Measurements from ENCODE around the gene MAPKAPK5. TPM values are rescaled to one million over a fixed set of nuclear protein-coding genes. Genes with fewer than 3 reads are reported as not detected.

Gene MAPKAPK5
- total RNA-seq, 2 donors from 2014 or later = 17.1 to 43.2 TPM

DNA sequence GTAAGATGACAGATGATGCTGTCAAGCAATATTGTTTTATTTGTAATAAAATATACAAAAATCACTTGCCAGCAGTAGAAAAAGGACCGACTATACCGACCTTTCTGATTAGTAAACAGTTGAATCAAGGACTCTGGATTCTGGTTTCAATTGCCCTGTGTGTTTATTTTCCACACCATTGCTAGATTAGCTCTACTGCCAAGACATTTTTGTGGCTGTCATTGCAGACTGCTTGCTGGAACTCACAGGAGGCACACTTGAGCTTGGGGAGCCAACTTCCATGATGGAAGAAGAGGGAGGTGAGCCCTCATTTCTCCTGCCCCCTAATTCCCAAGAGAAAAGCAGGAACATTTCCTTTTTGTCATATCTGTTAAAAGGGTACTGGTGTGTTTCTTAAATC, 51.3 kb downstream of the MAPKAPK5 start:
- DNase-seq (no peak), ATAC-seq (no peak)
- WGBS, 2 donors = 39 to 50% methylated on average over 2 of the region's 2 CpGs
- H3K9me3 ChIP-seq = no peaks in the 10 kb centered on the region
- intact Hi-C loops (cut with DNase I) = no loop called here
- peaks cover 12 to 18% of the 10 kb centered on the region in 2 donors for H3K36me3 ChIP-seq (replicated peaks in 1 of 2; ENCODE audit: insufficient read depth in 1 of 2, low read depth in 2 of 2)
- H3K27ac ChIP-seq = no peak overlapping the region
- no peaks in the 10 kb centered on the region for H3K27me3 ChIP-seq
- TF ChIP-seq CTCF (IDR thresholded peaks at IDR 0.05) (no peak), POLR2A (IDR thresholded peaks at IDR 0.05) (no peak)
- no peaks in the 10 kb centered on the region for H3K4me1 ChIP-seq
- H3K4me3 ChIP-seq = no peak overlapping the region

DNA sequence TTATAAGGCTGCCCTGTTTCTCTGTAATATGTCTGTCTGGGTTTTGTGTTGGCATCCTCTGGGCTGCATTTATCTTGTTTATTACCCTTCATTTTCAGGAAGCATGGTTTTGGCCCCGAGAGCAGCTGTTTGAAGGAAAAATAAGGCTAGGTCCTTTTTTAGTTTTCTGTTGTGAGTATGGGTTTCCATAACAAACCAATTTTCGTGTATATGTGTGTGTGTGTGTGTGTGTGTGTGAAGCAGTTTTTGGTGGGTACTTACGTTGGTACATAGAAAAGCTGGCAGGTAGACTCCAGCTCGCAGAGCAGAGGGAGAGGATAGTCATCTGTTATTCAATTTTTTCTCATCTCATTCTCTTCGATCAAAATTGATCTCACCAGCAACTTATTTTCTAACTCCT, 52.5 kb downstream of the MAPKAPK5 start:
- DNase-seq (no peak), ATAC-seq (no peak)
- intact Hi-C loops (cut with DNase I) = no loop called here
- WGBS, 2 donors = 82 to 87% methylated on average over 5 of the region's 5 CpGs
- no peak overlapping the region for H3K4me3 ChIP-seq
- no peaks in the 10 kb centered on the region for H3K9me3 ChIP-seq
- H3K36me3 ChIP-seq (replicated peaks in 1 of 2; ENCODE audit: insufficient read depth in 1 of 2, low read depth in 2 of 2) = peaks cover 12 to 15% of the 10 kb centered on the region in 2 donors
- no peaks in the 10 kb centered on the region for H3K27me3 ChIP-seq
- no peak overlapping the region for H3K27ac ChIP-seq
- TF ChIP-seq POLR2A (IDR thresholded peaks at IDR 0.05) (no peak), CTCF (IDR thresholded peaks at IDR 0.05) (no peak)
- no peaks in the 10 kb centered on the region for H3K4me1 ChIP-seq

GRCh38 chr12:111901182-111901581, 59.2 kb downstream of the MAPKAPK5 start:
- Histone ChIP-seq H3K4me3 (no peak overlapping the region), H3K27me3 (no peaks in the 10 kb centered on the region), H3K27ac (no peak overlapping the region), H3K36me3 (replicated peaks in 1 of 2; ENCODE audit: insufficient read depth in 1 of 2, low read depth in 2 of 2) (no peaks in the 10 kb centered on the region), H3K4me1 (no peaks in the 10 kb centered on the region), H3K9me3 (no peaks in the 10 kb centered on the region)
- TF ChIP-seq POLR2A (IDR thresholded peaks at IDR 0.05) (no peak), CTCF (IDR thresholded peaks at IDR 0.05) (no peak)
- DNase-seq = no peak
- no peak for ATAC-seq
- intact Hi-C loops (cut with DNase I) = no loop called here
- 81 to 83% methylated on average over 4 of the region's 4 CpGs for WGBS, 2 donors

DNA sequence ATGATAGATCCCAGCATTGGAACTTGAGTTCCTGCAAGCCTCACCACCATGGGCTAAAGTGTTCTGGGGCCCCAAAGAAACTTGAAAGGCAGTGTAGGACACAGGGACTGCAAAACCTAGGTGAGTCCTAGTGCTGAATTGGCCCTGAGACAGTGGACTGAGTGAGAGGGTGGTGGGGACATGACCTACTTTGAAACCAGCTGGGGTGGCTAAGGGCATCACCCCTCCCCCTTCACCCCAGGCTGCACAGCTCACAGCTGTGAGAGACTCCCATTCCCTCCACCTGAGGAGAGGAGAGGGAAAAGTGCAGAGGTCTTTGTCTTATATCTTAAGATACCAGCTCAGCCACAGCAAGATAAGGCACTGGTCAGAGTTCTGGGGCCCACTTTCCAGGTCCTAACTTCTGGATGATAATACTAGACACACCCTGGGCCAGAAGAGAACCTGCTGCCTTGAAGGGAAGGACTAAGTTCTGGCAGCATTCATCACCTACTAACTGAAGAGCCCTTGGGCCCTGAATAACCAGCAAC, 62.5 kb downstream of the MAPKAPK5 start:
- no peaks in the 10 kb centered on the region for H3K36me3 ChIP-seq (replicated peaks in 1 of 2; ENCODE audit: insufficient read depth in 1 of 2, low read depth in 2 of 2)
- H3K9me3 ChIP-seq = no peaks in the 10 kb centered on the region
- H3K4me3 ChIP-seq = no peak overlapping the region
- no peaks in the 10 kb centered on the region for H3K4me1 ChIP-seq
- no peak overlapping the region for H3K27ac ChIP-seq
- no peak for DNase-seq
- H3K27me3 ChIP-seq = no peaks in the 10 kb centered on the region
- no peak for TF ChIP-seq CTCF (IDR thresholded peaks at IDR 0.05)
- no peak for TF ChIP-seq POLR2A (IDR thresholded peaks at IDR 0.05)
- ATAC-seq = no peak
- intact Hi-C loops (cut with DNase I) = no loop called here

DNA sequence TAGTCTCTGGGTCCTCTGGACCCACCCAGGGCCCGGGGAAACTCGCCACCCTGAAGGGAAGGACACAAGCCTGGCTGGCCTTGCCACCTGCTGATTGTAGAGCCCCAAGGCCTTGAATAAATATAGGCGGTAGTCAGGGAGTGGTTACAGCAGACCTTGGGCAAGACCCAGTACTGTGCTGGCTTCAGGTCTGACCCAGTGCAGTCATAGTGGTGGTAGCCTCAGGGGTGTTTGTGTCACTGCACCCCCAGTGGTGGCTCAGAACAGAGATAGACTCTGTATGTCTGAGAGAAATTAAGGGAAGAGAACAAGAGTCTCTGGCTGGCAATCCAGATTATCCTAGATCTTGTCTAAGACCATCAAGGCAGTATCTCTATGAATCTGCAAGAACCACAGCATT, 63.5 kb downstream of the MAPKAPK5 start:
- no peak for ATAC-seq
- H3K36me3 ChIP-seq (replicated peaks in 1 of 2; ENCODE audit: insufficient read depth in 1 of 2, low read depth in 2 of 2) = no peaks in the 10 kb centered on the region
- no peak overlapping the region for H3K4me3 ChIP-seq

More for the DNA sequence above, 63.5 kb downstream of the MAPKAPK5 start:
- no peak for DNase-seq
- intact Hi-C loops (cut with DNase I) = no loop called here
- Histone ChIP-seq H3K27me3 (no peaks in the 10 kb centered on the region), H3K4me1 (no peaks in the 10 kb centered on the region), H3K27ac (no peak overlapping the region), H3K9me3 (no peaks in the 10 kb centered on the region)
- WGBS, 2 donors = 71% methylated on average over 3 of the region's 3 CpGs; no CpG with 5 or more reads in 1 of the 2 donors
- TF ChIP-seq CTCF (IDR thresholded peaks at IDR 0.05) (no peak), POLR2A (IDR thresholded peaks at IDR 0.05) (no peak)

Data from body of pancreas (tissue), 4 donors.